Calu3 (cell line): Measurements from ENCODE around the gene CCDC187. TPM values are rescaled to one million over a fixed set of nuclear protein-coding genes. Genes with fewer than 3 reads are reported as not detected.

ENCODE experiments used
- BruUV-seq: library from RNA; stranded (reverse); fragments of 400-500 nt; replicated peaks from 2 replicates; lab custom pipeline; 2021; lab: Mats Ljungman, UMichigan
- CTCF ChIA-PET: fragments of 300-600 bp; sonication (Branson Sonifier 250); formaldehyde crosslinking; loops from one replicate; lab custom pipeline; 2022; ENCODE audit warnings: antibody characterized with exemption; lab: Charles Lee
- DNase-seq: peaks from one replicate; pipeline ENCODE4 v3.0.0; 2022
- H3K27ac Mint-ChIP-seq: one replicate; pipeline ENCODE4 v1.8.0; 2022; ENCODE audit warnings: mixed read lengths; ENCODE audit not compliant: unreplicated experiment
- H3K27me3 Mint-ChIP-seq: one replicate; pipeline ENCODE4 v1.8.0; 2022; ENCODE audit warnings: mixed read lengths; ENCODE audit not compliant: unreplicated experiment
- H3K36me3 Mint-ChIP-seq: one replicate; pipeline ENCODE4 v1.8.0; 2022; ENCODE audit warnings: mild to moderate bottlenecking, moderate library complexity, mixed read lengths; ENCODE audit not compliant: insufficient read depth, unreplicated experiment
- H3K4me1 Mint-ChIP-seq: one replicate; pipeline ENCODE4 v1.8.0; 2022; ENCODE audit warnings: mild to moderate bottlenecking, low read depth, mixed read lengths; ENCODE audit not compliant: unreplicated experiment
- H3K4me3 Mint-ChIP-seq: one replicate; pipeline ENCODE4 v1.8.0; 2022; ENCODE audit warnings: mild to moderate bottlenecking, low read depth, moderate library complexity, mixed read lengths; ENCODE audit not compliant: unreplicated experiment
- H3K9me3 Mint-ChIP-seq: one replicate; pipeline ENCODE4 v1.8.0; 2022; ENCODE audit warnings: low read depth, mixed read lengths; ENCODE audit not compliant: unreplicated experiment
- CTCF ChIP-seq: fragments of 200-600 bp; IDR thresholded peaks from one replicate; pipeline ENCODE4 v1.8.0; 2022; ENCODE audit warnings: antibody characterized with exemption; ENCODE audit not compliant: unreplicated experiment
- intact Hi-C: fragments of 100-400 bp; cut with micrococcal nuclease; formaldehyde crosslinking; loops from one replicate; pipeline ENCODE4 v1.10.0; 2022; ENCODE audit not compliant: unreplicated experiment
- total RNA-seq: library from RNA; stranded (reverse); gene quantifications from 2 replicates; pipeline ENCODE4 v1.2.3, GENCODE V29; 2022

The CCDC187 gene
- total RNA-seq, 1 experiment from 2014 or later = 0.73 TPM

GRCh38 chr9:136255896-136256890 lies 47.7 kb downstream of the CCDC187 start:
- peaks cover 36% of the 10 kb centered on the region for H3K27me3 Mint-ChIP-seq
- CTCF ChIA-PET = no interaction called here
- DNase-seq = peak; percentile 15
- no TSS peak for BruUV-seq
- intact Hi-C loops = no loop called here
- no peaks in the 10 kb centered on the region for H3K36me3 Mint-ChIP-seq
- no peaks in the 10 kb centered on the region for H3K9me3 Mint-ChIP-seq
- no peak overlapping the region for H3K27ac Mint-ChIP-seq
- no peak for TF ChIP-seq CTCF
- no peaks in the 10 kb centered on the region for H3K4me1 Mint-ChIP-seq
- H3K4me3 Mint-ChIP-seq = no peak overlapping the region

- no peak for TF ChIP-seq CTCF
- Mint-ChIP-seq H3K36me3 (no peaks in the 10 kb centered on the region), H3K4me1 (no peaks in the 10 kb centered on the region), H3K4me3 (no peak overlapping the region), H3K27me3 (peaks cover 34% of the 10 kb centered on the region), H3K27ac (no peak overlapping the region), H3K9me3 (no peaks in the 10 kb centered on the region)
- CTCF ChIA-PET = no interaction called here
- BruUV-seq = no TSS peak
- no peak for DNase-seq
- intact Hi-C loops = no loop called here
Measured at GRCh38 chr9:136255166-136255538, 48.7 kb downstream of the CCDC187 start.

GRCh38 chr9:136254381-136255165 lies 49.3 kb downstream of the CCDC187 start:
- CTCF ChIA-PET = no interaction called here
- DNase-seq = no peak
- H3K9me3 Mint-ChIP-seq = no peaks in the 10 kb centered on the region
- intact Hi-C loops = no loop called here
- H3K36me3 Mint-ChIP-seq = no peaks in the 10 kb centered on the region
- no peak overlapping the region for H3K27ac Mint-ChIP-seq
- no peak for TF ChIP-seq CTCF
- peaks cover 36% of the 10 kb centered on the region for H3K27me3 Mint-ChIP-seq
- BruUV-seq = no TSS peak
- no peak overlapping the region for H3K4me3 Mint-ChIP-seq
- no peaks in the 10 kb centered on the region for H3K4me1 Mint-ChIP-seq

- H3K36me3 Mint-ChIP-seq = no peaks in the 10 kb centered on the region
- no peak overlapping the region for H3K27ac Mint-ChIP-seq
- peaks cover 31% of the 10 kb centered on the region for H3K27me3 Mint-ChIP-seq
- no peak for TF ChIP-seq CTCF
- BruUV-seq = no TSS peak
- intact Hi-C loops = no loop called here
- DNase-seq = no peak
- CTCF ChIA-PET = no interaction called here
- H3K4me3 Mint-ChIP-seq = no peak overlapping the region
- H3K9me3 Mint-ChIP-seq = no peaks in the 10 kb centered on the region
- no peaks in the 10 kb centered on the region for H3K4me1 Mint-ChIP-seq
Measured at GRCh38 chr9:136253246-136254130, 50.4 kb downstream of the CCDC187 start.
